Activated CD4-positive, alpha-beta T cell treated with anti-CD3 and anti-CD28 coated beads for 24 hours (primary cell): ENCODE results near the gene TGFB3.
"Not testable (repeated sequence)": the region's sequence is repeated elsewhere in the genome, so short reads cannot be mapped to it uniquely, and the experiment has no call there.

ENCODE experiments used
- DNase-seq, 2 donors: peaks; one replicate each; pipeline ENCODE4 v3.0.0-alpha.2; 2020; ENCODE audit warnings: low read depth in 2 of 2

The TGFB3 gene

DNA sequence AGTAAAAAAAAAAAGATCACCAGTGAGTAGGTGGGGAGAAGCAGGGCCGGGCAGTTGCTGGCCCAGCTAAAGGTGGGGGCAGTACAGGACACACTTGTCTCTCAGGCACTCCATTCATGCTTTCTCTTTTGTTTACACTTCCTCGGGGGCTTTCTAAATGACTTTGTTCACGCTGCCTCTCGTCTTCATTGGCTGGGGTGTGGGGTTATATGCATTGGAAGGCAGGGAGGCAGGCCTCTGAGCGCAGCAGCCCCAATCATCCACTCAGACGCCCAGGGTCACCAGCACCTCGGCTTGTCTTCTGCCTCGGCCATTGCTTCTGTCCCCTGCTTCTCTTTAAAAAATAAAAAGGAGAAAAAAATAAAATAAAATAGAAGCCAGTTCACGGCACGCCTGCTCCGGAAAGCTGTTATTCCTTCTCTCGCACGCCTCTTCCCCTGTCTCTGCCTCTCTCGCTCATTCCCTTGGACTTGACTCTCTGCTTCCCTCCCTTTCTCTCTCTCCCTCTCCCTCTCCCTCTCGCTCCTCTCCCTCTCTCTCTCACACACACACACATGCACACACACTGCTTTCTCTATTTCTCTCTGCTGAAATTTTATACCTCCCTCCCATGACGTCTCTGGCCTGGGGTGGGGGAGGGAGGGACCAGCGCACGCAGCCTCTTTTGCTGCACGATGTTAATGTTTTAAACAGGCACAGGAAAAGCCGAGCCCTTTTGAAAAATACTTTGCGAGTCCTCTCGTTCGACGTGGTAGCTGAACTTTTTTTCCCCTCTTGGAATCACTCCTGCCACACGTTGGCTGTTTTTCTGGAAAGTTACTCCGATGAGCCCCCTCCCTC is at the start of gene TGFB3:
Gene TGFB3, minus strand, starts transcription at position 570 of the 840 bp plus-strand sequence. CDS start 1,102 bp downstream, outside the sequence.
- peak; percentile 13 to 18 for DNase-seq

DNA sequence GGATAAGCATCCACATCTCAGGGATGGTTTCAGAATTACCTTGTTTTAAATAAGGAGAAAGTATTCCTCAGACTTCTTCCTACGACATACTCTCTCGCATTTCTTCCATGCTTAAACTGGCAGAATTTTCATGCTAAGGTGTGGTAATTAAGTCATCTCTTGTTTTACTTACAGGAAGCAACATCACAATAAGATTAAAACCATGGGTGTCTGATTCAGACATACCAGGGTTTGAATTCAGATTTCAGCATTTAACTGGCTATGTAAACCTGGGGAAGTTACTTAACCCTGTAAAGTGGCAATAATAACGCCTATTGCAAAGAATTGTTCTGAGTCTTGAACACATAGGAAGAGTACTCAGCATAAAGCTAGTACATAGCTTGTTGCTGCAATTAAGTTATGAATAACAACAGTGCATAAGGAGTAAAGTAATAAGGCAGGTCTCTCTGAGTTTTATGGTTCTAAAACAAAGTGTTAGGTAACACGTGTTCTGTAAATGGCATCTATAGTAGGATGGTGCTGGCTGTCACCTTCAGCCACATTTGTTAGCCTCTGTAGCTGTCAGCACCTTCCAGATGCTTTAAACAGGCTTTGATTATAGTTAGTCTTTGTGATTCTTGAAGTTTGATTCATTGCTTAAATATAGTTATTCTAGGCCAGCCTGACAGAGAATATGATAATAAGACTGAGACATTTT is 42.6 kb upstream of the TGFB3 start:
- no peak for DNase-seq

DNA sequence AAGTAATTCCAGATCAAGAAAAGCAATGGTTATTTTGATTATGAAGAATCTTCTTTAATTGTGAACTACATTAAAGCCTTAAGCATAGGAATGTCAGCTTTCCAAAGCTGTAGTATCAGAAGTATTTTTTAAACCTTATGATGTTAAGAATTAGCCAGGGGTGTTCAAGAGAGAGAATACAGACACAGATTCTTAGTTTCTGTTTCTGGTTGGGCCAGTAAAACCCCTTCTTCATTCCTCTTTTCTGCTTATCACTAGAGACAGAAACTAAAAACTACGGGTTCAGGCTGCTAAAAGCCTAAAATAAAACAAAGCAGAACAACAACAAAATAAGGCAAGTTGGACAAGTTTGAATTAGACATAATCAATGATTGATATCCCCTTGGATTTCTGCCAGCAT is 42.0 kb upstream of the TGFB3 start:
- no peak for DNase-seq

DNA sequence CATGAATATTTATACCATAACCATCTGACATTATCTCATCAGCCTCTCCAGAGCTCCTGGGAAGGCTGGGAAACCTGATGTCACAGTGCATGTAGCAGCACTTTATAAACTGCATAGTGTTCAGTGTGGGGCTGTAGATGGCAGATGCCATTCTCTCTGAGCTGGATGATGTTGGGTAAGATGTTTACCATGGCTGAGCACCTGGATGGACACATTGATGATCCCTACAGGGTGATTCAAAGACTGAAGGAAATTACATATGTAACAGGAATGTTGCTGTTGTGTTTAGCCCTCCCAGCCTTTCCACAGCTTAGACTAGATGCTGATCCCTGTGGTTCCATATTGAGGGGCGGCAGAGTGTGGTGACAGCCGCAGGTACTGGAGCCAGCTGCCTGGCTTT is 41.2 kb upstream of the TGFB3 start:
- DNase-seq: no peak

DNA sequence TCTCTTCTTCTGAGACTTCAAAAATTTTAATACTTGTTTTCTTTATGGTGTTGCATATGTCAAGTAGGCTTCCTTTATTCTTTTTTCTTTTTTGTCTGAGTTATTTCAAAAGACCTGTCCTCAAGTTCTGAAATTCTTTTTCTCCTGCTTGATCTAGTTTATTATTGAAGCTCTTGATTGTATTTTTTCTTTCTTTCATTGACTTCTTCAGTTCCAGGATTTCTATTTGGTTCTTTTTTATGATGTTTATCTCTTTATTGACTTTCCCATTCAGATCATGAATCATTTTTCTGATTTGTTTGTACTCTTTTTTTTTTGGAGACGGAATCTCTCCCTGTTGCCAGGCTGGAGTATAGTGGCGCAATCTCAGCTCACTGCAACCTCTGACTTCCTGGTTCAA is 37.9 kb upstream of the TGFB3 start:
- DNase-seq: no peak

DNA sequence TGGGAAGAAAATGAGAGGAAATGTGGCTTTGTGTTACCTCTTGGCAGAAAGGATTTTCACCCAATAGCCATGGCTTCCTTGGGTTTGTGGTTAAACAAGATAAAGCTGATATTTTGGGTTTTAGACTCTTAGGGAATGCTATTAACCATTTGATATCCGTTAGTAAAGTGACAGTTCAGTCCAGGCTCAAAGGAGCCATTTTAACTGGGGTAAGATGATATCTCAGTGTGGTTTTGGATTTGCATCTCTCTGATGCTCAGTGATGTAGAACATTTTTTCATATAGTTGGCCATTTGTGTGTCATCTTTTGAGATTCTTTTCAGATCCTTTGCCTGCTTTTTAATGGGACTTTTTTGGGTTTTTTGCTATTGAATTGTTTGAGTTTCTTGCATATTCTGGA is 33.9 kb upstream of the TGFB3 start:
- DNase-seq: no peak

DNA sequence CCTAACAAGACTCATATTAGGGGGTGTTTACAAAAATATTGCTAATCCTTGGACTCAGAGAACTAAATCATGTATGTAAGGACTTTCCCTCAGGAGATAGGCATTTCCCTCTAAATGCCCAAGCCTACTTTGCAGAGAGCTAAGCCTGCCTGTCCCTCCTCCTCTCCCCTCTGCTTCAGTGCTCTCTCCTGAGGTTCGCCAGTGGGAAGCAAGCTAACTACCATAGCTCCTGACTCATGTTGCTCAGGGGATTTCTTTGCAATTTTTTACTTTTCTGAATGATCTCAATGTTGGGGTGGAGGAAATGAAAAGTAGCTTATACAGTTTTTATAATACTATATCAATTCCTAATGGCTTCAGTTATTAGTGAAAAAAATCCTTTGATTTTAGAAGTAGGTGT is 33.4 kb upstream of the TGFB3 start:
- no peak for DNase-seq

DNA sequence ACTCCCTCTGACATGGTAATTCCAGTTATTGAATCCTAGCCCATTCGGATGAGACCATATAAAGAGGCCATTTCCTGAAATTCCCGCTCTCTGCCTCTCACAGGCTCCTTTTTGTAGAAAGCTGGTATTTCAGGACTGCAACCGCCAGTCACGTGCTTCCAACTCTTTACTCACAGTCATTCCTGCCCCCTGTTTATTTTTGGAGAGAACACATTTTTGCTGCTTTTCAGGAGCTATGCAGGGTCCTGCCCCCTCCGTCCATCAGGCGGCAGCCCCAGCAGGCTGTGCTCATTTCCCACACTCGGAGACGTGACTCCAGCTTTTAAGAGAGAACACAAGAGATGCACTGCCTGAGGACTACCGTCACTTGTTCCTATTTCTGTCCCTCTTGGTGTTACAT is 30.6 kb upstream of the TGFB3 start:
- no peak for DNase-seq

DNA sequence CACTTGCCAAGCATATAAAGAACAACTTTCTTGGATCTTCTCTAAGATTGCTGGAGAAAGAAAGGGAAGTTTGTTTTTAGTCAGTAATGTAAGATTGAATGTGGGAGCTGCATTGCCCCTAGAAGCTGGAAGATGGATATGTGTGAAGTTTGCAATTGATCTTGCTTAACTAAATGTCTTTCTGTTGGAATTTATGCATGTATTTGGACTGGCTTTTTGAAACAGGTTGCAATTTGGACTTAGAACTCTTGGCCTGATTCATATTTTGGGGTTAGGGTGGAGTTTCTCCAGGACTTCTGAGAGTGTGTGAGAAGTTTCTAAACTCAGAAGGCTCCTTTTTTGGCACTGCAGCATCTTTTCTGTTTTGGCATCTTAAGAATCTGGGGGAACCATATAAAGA is 30.1 kb upstream of the TGFB3 start:
- no peak for DNase-seq

DNA sequence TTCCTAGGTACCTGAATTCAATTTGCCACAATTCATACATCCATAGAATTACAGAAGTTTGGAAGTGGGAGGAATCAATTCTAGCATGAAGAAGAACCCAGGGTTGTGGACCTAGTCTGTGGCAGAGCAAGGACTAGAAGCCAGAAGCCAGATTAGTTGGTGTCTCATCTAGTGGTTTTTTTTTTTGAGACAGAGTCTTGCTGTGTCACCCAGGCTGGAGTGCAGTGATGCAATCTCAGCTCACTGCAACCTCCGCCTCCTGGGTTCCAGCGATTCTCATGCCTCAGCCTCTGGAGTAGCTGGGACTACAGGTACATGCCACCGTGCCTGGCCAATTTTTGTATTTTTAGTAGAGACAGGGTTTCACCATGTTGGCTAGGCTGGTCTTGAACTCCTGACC is 27.8 kb upstream of the TGFB3 start:
- not testable (repeated sequence) for DNase-seq

DNA sequence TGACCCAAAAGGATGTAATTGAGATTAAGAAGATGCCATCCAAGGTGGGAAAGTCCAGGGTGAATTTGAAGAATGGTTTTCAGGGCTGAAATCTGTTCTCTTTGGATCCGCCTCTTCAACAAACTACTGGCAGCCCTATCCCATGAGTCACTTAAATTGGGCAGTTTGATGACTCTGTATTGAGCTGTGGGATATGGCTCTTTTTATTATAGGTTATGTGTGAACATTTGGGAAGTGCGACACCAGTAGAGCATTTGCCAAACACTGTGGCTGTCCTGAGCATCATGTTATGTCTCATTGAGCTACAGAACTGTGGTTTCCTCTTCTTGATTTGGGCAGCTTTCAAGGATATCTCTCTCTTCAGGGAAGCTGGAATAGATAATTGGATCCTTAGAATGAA is 26.1 kb upstream of the TGFB3 start:
- DNase-seq: no peak

DNA sequence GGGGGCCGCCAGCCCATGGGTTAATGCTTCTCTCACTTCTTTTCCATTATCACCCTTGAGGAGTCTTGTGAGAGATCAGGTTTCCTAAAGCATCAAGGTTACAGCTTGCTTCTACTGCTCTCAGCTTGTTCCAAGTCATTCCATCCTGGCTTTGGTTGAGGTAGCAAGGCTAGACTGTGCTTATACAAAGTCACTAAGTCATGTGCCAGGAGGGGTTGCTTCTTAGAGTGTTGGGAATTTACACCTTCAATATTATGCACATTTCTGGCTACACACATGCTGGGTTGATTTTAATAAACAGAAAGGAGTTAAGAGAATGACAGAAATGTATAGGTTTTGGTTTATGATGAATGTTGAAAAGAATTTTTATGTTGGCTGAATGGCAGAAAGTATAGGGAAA is 25.6 kb upstream of the TGFB3 start:
- DNase-seq: no peak

DNA sequence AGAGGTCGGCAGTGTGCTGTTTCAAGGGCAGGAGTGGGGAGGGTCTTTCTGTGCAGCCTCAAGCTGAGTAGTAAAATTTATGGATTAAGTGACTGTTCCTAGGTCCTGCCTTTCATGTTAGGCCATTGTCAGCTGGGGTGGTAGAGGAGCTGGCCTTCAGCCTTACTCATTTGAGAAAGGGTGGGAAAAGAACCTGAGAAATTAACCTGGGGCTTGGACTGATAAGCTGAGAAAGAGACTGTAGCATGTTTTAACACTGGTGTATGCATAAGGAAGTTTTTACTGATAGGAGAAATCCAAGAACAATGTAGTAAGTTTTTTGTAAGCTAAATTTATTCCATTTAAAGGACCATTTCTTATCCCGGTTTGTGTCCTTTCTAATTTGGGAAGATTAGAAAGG is 24.5 kb upstream of the TGFB3 start:
- no peak for DNase-seq

DNA sequence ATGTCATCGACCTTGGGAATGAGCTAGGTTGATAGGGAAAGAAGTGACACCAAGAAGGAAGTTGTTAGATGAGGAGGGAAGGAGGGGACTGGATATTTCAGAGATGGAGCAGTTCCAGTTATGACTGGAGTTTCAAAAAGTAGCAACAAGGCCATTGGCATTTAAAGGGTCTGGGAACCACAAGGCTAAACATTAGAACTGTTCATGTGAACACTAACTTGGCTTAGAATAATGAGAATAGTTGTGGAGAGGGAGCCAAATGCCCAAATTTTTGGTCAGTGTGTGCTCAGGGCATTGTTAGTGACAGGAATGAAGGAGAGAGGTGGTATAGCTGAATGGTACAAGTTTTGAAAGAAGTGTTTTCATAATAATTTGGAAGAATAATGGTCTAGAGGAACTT is 20.6 kb upstream of the TGFB3 start:
- DNase-seq: no peak

DNA sequence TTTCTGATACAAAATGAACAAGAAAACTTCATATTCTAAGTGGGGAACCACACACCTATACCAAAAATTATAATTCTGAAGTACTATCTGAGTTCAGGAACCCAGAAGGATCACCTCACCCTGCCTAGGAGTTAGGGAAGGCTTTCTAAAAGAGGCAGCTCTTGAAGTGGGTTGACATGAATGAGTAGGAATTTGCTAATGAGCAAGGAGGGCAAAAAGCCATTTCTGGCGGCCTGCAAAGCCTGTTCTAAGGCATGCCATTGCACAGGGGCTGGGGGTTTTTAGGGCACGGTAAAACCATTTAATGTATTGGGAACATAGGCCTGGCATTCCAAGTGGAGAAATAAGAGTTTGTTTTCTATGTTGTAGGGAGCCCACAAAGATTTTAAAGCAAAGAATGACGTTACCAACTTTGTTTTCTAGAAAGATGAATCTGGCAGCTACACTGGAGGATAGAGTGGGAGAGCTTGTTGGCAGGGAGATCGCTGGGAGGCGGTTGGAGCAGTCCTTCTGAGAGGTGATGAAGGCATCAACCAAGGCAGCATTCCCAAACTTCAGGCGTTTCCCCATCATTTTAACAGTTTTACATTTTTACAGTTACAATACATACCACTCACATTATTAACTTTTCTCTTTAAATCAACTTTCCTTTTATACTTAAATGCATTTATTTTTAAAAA is 17.9 kb upstream of the TGFB3 start:
- no peak for DNase-seq

DNA sequence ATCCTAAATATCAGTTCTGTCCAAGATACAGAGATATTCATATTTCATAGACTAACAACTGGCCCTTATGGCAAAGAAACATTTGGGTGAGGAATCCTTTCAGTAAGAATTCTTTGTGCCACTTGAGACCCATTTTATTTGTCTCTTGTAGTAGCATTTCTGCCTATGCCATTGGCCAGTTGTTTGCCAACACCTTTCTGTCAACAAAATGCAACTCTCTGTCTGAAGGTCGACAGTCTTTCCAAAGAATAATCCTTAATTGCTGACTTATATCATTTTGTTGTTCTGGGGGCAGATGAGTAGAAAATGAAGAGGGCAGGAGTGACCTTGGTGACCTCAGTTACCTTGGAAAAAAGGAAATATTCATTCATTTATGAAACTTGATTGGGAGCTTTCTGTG is 14.7 kb upstream of the TGFB3 start:
- DNase-seq: no peak

DNA sequence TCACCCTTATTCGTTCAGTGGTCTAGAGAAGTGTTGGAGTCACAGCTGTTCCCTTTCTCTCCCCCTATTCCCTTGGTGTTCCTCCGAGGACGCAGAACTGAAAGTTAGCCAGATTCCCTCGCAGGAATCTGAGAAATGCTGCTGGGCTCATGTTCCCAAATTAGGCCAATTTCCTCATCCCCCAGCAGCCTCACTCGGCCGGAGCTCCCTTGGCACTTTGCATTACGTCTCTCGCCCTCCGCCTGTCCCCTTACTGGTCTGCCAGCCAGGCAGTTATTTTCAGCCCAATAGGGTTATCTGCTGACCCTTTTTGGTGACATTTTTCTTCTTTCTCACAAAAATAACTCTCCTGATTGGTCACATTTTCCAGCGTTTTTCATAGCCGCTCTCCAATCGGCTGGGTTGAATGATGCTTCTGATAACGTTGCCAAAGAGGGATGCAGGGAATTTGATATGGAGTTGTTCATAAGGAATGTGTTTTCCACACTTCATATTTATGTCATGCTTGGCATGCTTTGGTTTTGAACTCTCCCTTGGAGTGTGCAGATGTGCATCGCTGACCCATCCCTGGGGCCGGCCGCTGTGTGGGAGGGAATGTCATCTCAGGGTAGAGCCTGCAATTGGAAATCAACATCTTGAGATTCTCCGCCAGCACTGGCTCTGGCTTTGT is 13.7 kb upstream of the TGFB3 start:
- DNase-seq: no peak

DNA sequence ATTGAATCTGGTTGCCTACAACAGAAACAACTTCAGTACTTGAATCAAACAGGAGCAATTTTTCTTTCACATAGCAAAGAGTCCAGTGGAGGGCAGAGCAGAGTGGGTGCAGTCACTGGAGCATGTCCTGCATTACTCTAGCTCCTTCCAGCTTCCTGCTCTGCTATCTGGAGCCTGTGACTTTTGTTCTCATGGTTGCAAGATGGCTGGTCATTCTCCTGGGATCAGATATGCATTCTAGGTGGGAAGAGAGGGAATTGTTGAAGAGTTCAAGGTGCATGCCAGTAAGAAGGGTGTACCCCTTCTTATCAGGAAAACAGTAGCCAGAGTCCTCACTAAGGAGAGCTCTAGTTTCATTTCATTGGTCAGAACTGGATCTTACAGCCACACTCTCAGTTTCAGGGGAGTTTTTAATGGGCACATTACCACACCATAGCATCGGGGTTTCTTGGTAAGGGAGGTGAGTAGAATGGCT is 11.8 kb upstream of the TGFB3 start:
- DNase-seq: no peak

DNA sequence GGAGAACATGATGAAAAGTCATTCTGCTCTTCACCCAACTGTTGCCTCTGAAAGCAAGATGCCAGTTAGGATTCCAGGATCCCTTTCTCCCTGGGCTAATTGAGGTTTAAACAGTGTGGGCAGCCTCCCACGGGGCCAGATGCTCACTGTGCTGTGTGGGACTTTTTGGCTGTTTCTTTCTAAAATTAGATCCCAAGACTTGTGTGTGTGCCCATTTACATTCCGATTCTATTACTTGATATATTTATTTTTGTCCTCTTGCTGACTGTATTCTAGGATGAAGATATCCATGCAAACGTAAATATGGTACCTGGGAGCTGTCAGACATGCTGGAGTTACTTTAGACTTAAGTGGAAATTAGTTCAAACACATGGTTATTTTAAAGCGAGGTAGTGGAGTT is 10.0 kb upstream of the TGFB3 start:
- DNase-seq: no peak

DNA sequence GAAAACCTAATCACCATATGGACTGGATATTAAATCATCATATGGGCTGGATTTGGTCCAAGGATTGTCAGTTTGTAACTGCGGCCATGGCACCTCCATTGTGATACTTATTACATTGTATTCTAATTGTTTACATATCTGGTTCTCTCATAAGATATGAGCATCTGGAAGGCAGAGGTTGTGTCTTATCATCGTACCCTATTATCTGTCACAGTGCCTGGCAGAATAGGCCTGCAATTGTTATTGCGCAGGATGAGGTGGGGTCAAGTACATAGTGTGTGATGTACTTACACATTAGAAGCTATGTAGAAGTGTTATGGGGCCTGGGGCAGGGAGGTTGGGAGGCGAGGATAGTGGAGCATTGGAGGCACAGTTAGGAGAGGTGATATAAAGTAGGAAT is 8.5 kb upstream of the TGFB3 start:
- no peak for DNase-seq

DNA sequence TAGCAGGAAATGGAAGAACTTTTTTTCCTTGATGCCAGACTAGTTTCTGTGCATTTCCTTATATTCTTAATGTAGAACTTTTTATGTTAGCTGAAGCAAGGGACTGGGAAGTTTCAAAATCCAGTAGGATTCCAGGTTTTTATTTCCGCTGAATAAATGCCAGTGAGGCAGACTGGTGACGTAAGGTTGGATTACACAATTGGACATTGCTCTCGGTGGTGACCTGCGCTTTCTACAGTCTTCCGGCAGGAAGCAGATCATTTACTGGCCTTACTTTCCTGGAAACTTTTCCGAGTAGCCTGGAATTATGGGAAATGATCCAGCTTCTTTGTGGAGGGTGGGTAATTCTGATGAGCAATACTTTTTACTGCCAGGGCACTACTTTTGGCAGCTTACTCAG is 7.3 kb upstream of the TGFB3 start:
- DNase-seq: no peak
